Prostate gland (tissue), 2 donors: Measurements from ENCODE around the gene PTPRD.

Experiments used
- CTCF ChIP-seq, 4 experiments: fragments of 200-600 bp in 2 of 4; fragments of 450-650 bp in 2 of 4; sonication (generic) in 2 of 4; IDR thresholded peaks; 1 replicate in 3 of 4; 2 replicates in 1 of 4; pipeline ENCODE4 v1.5.1; 2016 to 2019; ENCODE audit warnings: antibody characterized with exemption in 4 of 4, mild to moderate bottlenecking in 2 of 4, moderate library complexity in 2 of 4
- POLR2A ChIP-seq: fragments of 450-650 bp; IDR thresholded peaks from one replicate; pipeline ENCODE4 v1.6.1; 2016; ENCODE audit warnings: antibody characterized with exemption, mild to moderate bottlenecking

GRCh38 chr9:10331157-10331556, 281.6 kb downstream of the PTPRD start:
- TF ChIP-seq CTCF (IDR thresholded peaks at IDR 0.05) (no peak), POLR2A (no peak)
